ENCODE measurements around the gene CLCN5. TPM values are rescaled to one million over a fixed set of nuclear protein-coding genes. Genes with fewer than 3 reads are reported as not detected.
A peak's percentile ranks its signal among the peaks of the same experiment; 100 is the strongest.

The CLCN5 gene
- total and polyA plus RNA-seq, 2 donors (not counting 1 experiment from before 2014, with no cell fraction given) = 2.9 to 3.6 TPM

- Histone ChIP-seq H3K27ac (ENCODE audit: insufficient read depth, low read length) (no peak overlapping the region), H3K4me1 (ENCODE audit: control insufficient read depth, extremely low read depth, insufficient read depth, low read length) (no peaks in the 10 kb centered on the region), H2AFZ (ENCODE audit: low read length) (no peak overlapping the region), H3K4me3 (replicated peaks in 1 of 4; ENCODE audit: control extremely low read depth in 1 of 4, insufficient read depth in 1 of 4, low read depth in 3 of 4, low read length in 4 of 4) (no peak overlapping the region), H3K9me3 (ENCODE audit: control insufficient read depth, insufficient read depth, low read depth, low read length) (no peaks in the 10 kb centered on the region), H3K9ac (ENCODE audit: insufficient read depth, low read length) (no peak overlapping the region), H3K36me3 (ENCODE audit: control insufficient read depth, insufficient read depth, low read length) (no peaks in the 10 kb centered on the region), H3K27me3 (ENCODE audit: control insufficient read depth, insufficient read depth, low read length) (no peaks in the 10 kb centered on the region), H3K79me2 (ENCODE audit: control insufficient read depth, insufficient read depth, low read length) (no peaks in the 10 kb centered on the region), H4K20me1 (ENCODE audit: control insufficient read depth, extremely low read depth, insufficient read depth, low read length) (no peaks in the 10 kb centered on the region), H3K4me2 (ENCODE audit: extremely low read depth, insufficient read depth, low read length) (no peak overlapping the region)
- TF ChIP-seq EZH2 (IDR thresholded peaks at IDR 0.05; ENCODE audit: low read length, missing control alignments) (no peak), CTCF (conservative IDR thresholded peaks at IDR 0.05 in 1 of 2, IDR thresholded peaks at IDR 0.05 in 1 of 2; ENCODE audit: low read depth in 1 of 2, low read length in 2 of 2) (no peak)
- DNase-seq (ENCODE audit: low read depth in 2 of 2) = no peak
Observed at GRCh38 chrX:49993661-49994060, 71.3 kb downstream of the CLCN5 start.

- no peak overlapping the region for H3K9ac ChIP-seq (ENCODE audit: insufficient read depth, low read length)
Observed at GRCh38 chrX:49995107-49995731, 72.8 kb downstream of the CLCN5 start.

More at GRCh38 chrX:49995107-49995731, 72.8 kb downstream of the CLCN5 start:
- peak; percentile 30 to 86 for DNase-seq (ENCODE audit: low read depth in 2 of 2)
- H4K20me1 ChIP-seq (ENCODE audit: control insufficient read depth, extremely low read depth, insufficient read depth, low read length) = no peaks in the 10 kb centered on the region
- no peak for TF ChIP-seq EZH2 (IDR thresholded peaks at IDR 0.05; ENCODE audit: low read length, missing control alignments)
- TF ChIP-seq CTCF (conservative IDR thresholded peaks at IDR 0.05 in 1 of 2, IDR thresholded peaks at IDR 0.05 in 1 of 2; ENCODE audit: low read depth in 1 of 2, low read length in 2 of 2) = no peak
- no peaks in the 10 kb centered on the region for H3K4me1 ChIP-seq (ENCODE audit: control insufficient read depth, extremely low read depth, insufficient read depth, low read length)
- no peak overlapping the region for H3K4me2 ChIP-seq (ENCODE audit: extremely low read depth, insufficient read depth, low read length)
- no peaks in the 10 kb centered on the region for H3K36me3 ChIP-seq (ENCODE audit: control insufficient read depth, insufficient read depth, low read length)
- no peak overlapping the region for H2AFZ ChIP-seq (ENCODE audit: low read length)
- no peak overlapping the region for H3K4me3 ChIP-seq (replicated peaks in 1 of 4; ENCODE audit: control extremely low read depth in 1 of 4, insufficient read depth in 1 of 4, low read depth in 3 of 4, low read length in 4 of 4)
- no peaks in the 10 kb centered on the region for H3K79me2 ChIP-seq (ENCODE audit: control insufficient read depth, insufficient read depth, low read length)
- H3K27me3 ChIP-seq (ENCODE audit: control insufficient read depth, insufficient read depth, low read length) = no peaks in the 10 kb centered on the region
- H3K9me3 ChIP-seq (ENCODE audit: control insufficient read depth, insufficient read depth, low read depth, low read length) = no peaks in the 10 kb centered on the region
- no peak overlapping the region for H3K27ac ChIP-seq (ENCODE audit: insufficient read depth, low read length)

Measured in fibroblast of lung (primary cell).